ENCODE measurements around the gene BDKRB1. TPM values are rescaled to one million over a fixed set of nuclear protein-coding genes. Genes with fewer than 3 reads are reported as not detected.

BDKRB1 gene
- total RNA-seq, 1 experiment from 2014 or later: not detected

DNA sequence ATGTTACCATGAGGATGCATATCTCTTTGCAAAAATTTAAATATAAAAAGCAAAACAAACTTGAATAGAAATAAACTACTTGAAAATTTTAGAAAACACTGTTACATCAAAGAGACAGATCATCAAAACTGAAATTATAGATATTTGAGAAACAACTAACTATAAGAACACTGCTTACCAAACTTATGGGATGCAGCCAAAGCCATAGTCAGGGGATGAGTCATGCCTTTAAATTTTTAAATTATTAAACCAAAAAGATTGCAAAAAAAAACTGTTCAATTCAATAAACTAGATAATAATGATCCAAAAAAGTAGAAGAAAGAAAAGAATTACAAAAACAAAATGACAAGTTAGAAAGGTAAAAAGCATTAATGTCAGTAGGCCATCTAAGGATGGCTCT, 43.9 kb upstream of the BDKRB1 start:
- Histone ChIP-seq H3K18ac (ENCODE audit: insufficient read length, low read depth, low read length) (no peak overlapping the region), H2BK20ac (ENCODE audit: low read depth, low read length, poor library complexity, severe bottlenecking) (no peak overlapping the region), H2AK5ac (ENCODE audit: insufficient read length, low read length) (no peak overlapping the region), H3K14ac (ENCODE audit: insufficient read depth, low read length) (no peak overlapping the region), H2BK15ac (ENCODE audit: low read depth, low read length) (no peak overlapping the region), H3K79me2 (ENCODE audit: insufficient read depth, low read length) (no peaks in the 10 kb centered on the region), H3K27ac (ENCODE audit: insufficient read length, low read depth, low read length) (no peak overlapping the region), H4K5ac (ENCODE audit: insufficient read length, low read depth, low read length) (no peak overlapping the region), H4K8ac (replicated peaks; ENCODE audit: insufficient read length, low read depth, low read length) (no peak overlapping the region), H2BK12ac (ENCODE audit: insufficient read length, low read depth, low read length) (no peak overlapping the region), H2AFZ (ENCODE audit: low read length) (no peak overlapping the region), H3K56ac (ENCODE audit: insufficient read length, low read depth, low read length) (no peak overlapping the region), H2BK120ac (ENCODE audit: low read depth, low read length, poor library complexity, severe bottlenecking) (no peak overlapping the region), H2BK5ac (ENCODE audit: insufficient read length, low read length) (no peak overlapping the region), H4K20me1 (ENCODE audit: control insufficient read depth, insufficient read depth, insufficient read length) (no peaks in the 10 kb centered on the region), H3K27me3 (ENCODE audit: insufficient read depth, low read length) (no peaks in the 10 kb centered on the region), H4K91ac (ENCODE audit: insufficient read length, low read depth, low read length) (no peak overlapping the region), H3K23ac (ENCODE audit: insufficient read length, low read depth, low read length) (no peak overlapping the region), H3K9ac (ENCODE audit: extremely low read depth, insufficient read length, low read length) (no peak overlapping the region), H3K23me2 (ENCODE audit: insufficient read length, low read depth, low read length, poor library complexity, severe bottlenecking) (no peaks in the 10 kb centered on the region), H3K4ac (ENCODE audit: low read depth, low read length) (no peak overlapping the region), H3K4me1 (ENCODE audit: insufficient read depth, low read length) (no peaks in the 10 kb centered on the region), H3K9me3 (ENCODE audit: control insufficient read depth, low read depth, low read length) (peaks cover 4% of the 10 kb centered on the region), H3T11ph (ENCODE audit: low read length) (no peak overlapping the region), H3K79me1 (ENCODE audit: insufficient read depth, low read depth, low read length, poor library complexity, severe bottlenecking) (no peaks in the 10 kb centered on the region), H3K4me2 (ENCODE audit: insufficient read depth, insufficient read length, low read length) (no peak overlapping the region)
- Mint-ChIP-seq H3K4me1 (peaks cover 5 to 6% of the 10 kb centered on the region in 2 experiments), H3K27ac (no peak overlapping the region), H3K36me3 (ENCODE audit: insufficient read depth in 1 of 3, low read depth in 3 of 3) (peaks cover 0 to 14% (median 2%) of the 10 kb centered on the region in 3 experiments; a peak in 4 of 7 replicates), H3K9me3 (peaks cover 12 to 14% of the 10 kb centered on the region in 2 experiments), H3K4me3 (no peak overlapping the region), H3K27me3 (ENCODE audit: low read depth) (peaks cover 10% of the 10 kb centered on the region)
- TF ChIP-seq, protein P1, sequence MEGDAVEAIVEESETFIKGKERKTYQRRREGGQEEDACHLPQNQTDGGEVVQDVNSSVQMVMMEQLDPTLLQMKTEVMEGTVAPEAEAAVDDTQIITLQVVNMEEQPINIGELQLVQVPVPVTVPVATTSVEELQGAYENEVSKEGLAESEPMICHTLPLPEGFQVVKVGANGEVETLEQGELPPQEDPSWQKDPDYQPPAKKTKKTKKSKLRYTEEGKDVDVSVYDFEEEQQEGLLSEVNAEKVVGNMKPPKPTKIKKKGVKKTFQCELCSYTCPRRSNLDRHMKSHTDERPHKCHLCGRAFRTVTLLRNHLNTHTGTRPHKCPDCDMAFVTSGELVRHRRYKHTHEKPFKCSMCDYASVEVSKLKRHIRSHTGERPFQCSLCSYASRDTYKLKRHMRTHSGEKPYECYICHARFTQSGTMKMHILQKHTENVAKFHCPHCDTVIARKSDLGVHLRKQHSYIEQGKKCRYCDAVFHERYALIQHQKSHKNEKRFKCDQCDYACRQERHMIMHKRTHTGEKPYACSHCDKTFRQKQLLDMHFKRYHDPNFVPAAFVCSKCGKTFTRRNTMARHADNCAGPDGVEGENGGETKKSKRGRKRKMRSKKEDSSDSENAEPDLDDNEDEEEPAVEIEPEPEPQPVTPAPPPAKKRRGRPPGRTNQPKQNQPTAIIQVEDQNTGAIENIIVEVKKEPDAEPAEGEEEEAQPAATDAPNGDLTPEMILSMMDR (conservative IDR thresholded peaks at IDR 0.05): no peak
- no peak for DNase-seq

Data from H9 (cell line).